Endodermal cell (in vitro differentiated cells): ENCODE data around the gene PPM1J. TPM values are rescaled to one million over a fixed set of nuclear protein-coding genes. Genes with fewer than 3 reads are reported as not detected.

ENCODE experiments used
- DNase-seq: peaks from one replicate; pipeline ENCODE4 v3.0.0-alpha.2; 2017
- H3K27ac ChIP-seq: 2 replicates; pipeline ENCODE4 v1.5.1; 2013; ENCODE audit warnings: mild to moderate bottlenecking, low read depth, low read length, moderate library complexity
- H3K27me3 ChIP-seq: 2 replicates; pipeline ENCODE4 v1.6.1; 2013; ENCODE audit warnings: mild to moderate bottlenecking, low read length, moderate library complexity; ENCODE audit not compliant: insufficient read depth, control insufficient read depth, poor library complexity, severe bottlenecking
- H3K36me3 ChIP-seq: 2 replicates; pipeline ENCODE4 v1.7.0; 2013; ENCODE audit warnings: mild to moderate bottlenecking, low read length, moderate library complexity; ENCODE audit not compliant: control insufficient read depth, insufficient read depth
- H3K4me1 ChIP-seq: one replicate; pipeline ENCODE4 v1.7.0; 2013; ENCODE audit warnings: low read length; ENCODE audit not compliant: control insufficient read depth, insufficient read depth
- H3K4me3 ChIP-seq: 2 replicates; pipeline ENCODE4 v1.5.1; 2013; ENCODE audit warnings: mild to moderate bottlenecking, low read length, moderate library complexity
- H3K9ac ChIP-seq: 2 replicates; pipeline ENCODE4 v1.6.1; 2013; ENCODE audit warnings: mild to moderate bottlenecking, low read length, moderate library complexity; ENCODE audit not compliant: poor library complexity, severe bottlenecking; ENCODE audit errors: extremely low read depth
- H3K9me3 ChIP-seq: 2 replicates; pipeline ENCODE4 v1.6.1; 2013; ENCODE audit warnings: mild to moderate bottlenecking, low read length, moderate library complexity; ENCODE audit not compliant: control insufficient read depth
- H3K27ac Mint-ChIP-seq: 2 replicates; pipeline ENCODE4 v1.8.0; 2020; ENCODE audit warnings: mixed read lengths
- H3K27me3 Mint-ChIP-seq: 2 replicates; pipeline ENCODE4 v1.8.0; 2021; ENCODE audit warnings: mild to moderate bottlenecking, mixed read lengths; ENCODE audit not compliant: insufficient read depth
- H3K36me3 Mint-ChIP-seq: 2 replicates; pipeline ENCODE4 v1.8.0; 2020; ENCODE audit warnings: low read depth, mixed read lengths
- H3K4me1 Mint-ChIP-seq: 2 replicates; pipeline ENCODE4 v1.8.0; 2020; ENCODE audit warnings: mixed read lengths
- H3K4me3 Mint-ChIP-seq: 2 replicates; pipeline ENCODE4 v1.8.0; 2020; ENCODE audit warnings: mild to moderate bottlenecking, moderate library complexity, mixed read lengths
- H3K9me3 Mint-ChIP-seq: 2 replicates; pipeline ENCODE4 v1.8.0; 2020; ENCODE audit warnings: mild to moderate bottlenecking, mixed read lengths
- CTCF ChIP-seq: fragments of 200-600 bp; sonication (generic); conservative IDR thresholded peaks from 2 replicates; pipeline ENCODE4 v1.5.0; 2021; ENCODE audit warnings: antibody characterized with exemption, mild to moderate bottlenecking
- WGBS, 2 experiments: methylation state at CpG; one replicate each; pipeline versions ENCODE4 v1.1.5 to v1.1.7; 2013; ENCODE audit warnings: missing lambda C conversion rate in 2 of 2, mixed read lengths in 1 of 2; ENCODE audit not compliant: insufficient coverage in 1 of 2, insufficient read length in 1 of 2; 5-methylcytosine and 5-hydroxymethylcytosine counted together
- total RNA-seq, 2 donors: library from RNA; stranded (reverse); fragmentation: NEBNext Ultra II Directional in 1 of 2; extraction: Animal tissue kit (Norgen Biotek cat#: 25700) in 1 of 2; gene quantifications; 2 replicates in 1 of 2; 3 replicates in 1 of 2; pipeline ENCODE4 v1.2.1, GENCODE V29; 2021

Gene PPM1J
- total RNA-seq, 2 donors from 2014 or later = 3.1 to 5.7 TPM

- Mint-ChIP-seq H3K4me3 (peak overlapping the region; percentile 93), H3K27ac (no peak overlapping the region), H3K4me1 (peaks cover 26% of the 10 kb centered on the region), H3K36me3 (peaks cover 22% of the 10 kb centered on the region), H3K9me3 (peaks cover 5% of the 10 kb centered on the region), H3K27me3 (peaks cover 14% of the 10 kb centered on the region)
- peak overlapping the region; percentile 77 for H3K4me3 ChIP-seq
- H3K36me3 ChIP-seq = peaks cover 11% of the 10 kb centered on the region
- TF ChIP-seq CTCF = no peak
- H3K9ac ChIP-seq = no peak overlapping the region
- H3K27me3 ChIP-seq = no peaks in the 10 kb centered on the region
- WGBS, 2 experiments = 98 to 100% methylated on average over 3 of the region's 3 CpGs
- no peak for DNase-seq
- H3K4me1 ChIP-seq = no peaks in the 10 kb centered on the region
- peaks cover 4% of the 10 kb centered on the region for H3K9me3 ChIP-seq
- no peak overlapping the region for H3K27ac ChIP-seq
Observed at GRCh38 chr1:112676543-112676942, 38.6 kb downstream of the PPM1J start.

- Histone ChIP-seq H3K36me3 (peaks cover 18% of the 10 kb centered on the region), H3K27ac (no peak overlapping the region), H3K27me3 (no peaks in the 10 kb centered on the region), H3K4me1 (no peaks in the 10 kb centered on the region), H3K4me3 (peak overlapping the region; percentile 77), H3K9me3 (peaks cover 2% of the 10 kb centered on the region), H3K9ac (peak overlapping the region; percentile 82)
- Mint-ChIP-seq H3K4me3 (peak overlapping the region; percentile 93), H3K9me3 (peaks cover 4% of the 10 kb centered on the region), H3K4me1 (peaks cover 28% of the 10 kb centered on the region), H3K36me3 (peaks cover 26% of the 10 kb centered on the region), H3K27me3 (peaks cover 14% of the 10 kb centered on the region), H3K27ac (peak overlapping the region; percentile 93)
- no peak for DNase-seq
- WGBS, 2 experiments = 70 to 74% methylated on average over 6 to 7 of the region's 7 CpGs
- TF ChIP-seq CTCF = no peak
Observed at GRCh38 chr1:112675728-112676381, 39.3 kb downstream of the PPM1J start.

- H3K4me3 Mint-ChIP-seq = peak overlapping the region; percentile 93
- peak; percentile 27 for TF ChIP-seq CTCF
- 0% methylated on average over 68 of the region's 68 CpGs; no CpG with 5 or more reads in 1 of the 2 experiments for WGBS, 2 experiments
- H3K27me3 Mint-ChIP-seq = peaks cover 14% of the 10 kb centered on the region
- H3K27ac Mint-ChIP-seq = peak overlapping the region; percentile 93
- Histone ChIP-seq H3K36me3 (peaks cover 25% of the 10 kb centered on the region), H3K9ac (peak overlapping the region; percentile 82), H3K4me3 (peak overlapping the region; percentile 77), H3K4me1 (no peaks in the 10 kb centered on the region), H3K27ac (no peak overlapping the region), H3K27me3 (no peaks in the 10 kb centered on the region), H3K9me3 (no peaks in the 10 kb centered on the region)
- peaks cover 3% of the 10 kb centered on the region for H3K9me3 Mint-ChIP-seq
- H3K36me3 Mint-ChIP-seq = peaks cover 30% of the 10 kb centered on the region
- peaks cover 28% of the 10 kb centered on the region for H3K4me1 Mint-ChIP-seq
- DNase-seq = peak; percentile 87
Observed at GRCh38 chr1:112674986-112675727, 40.0 kb downstream of the PPM1J start.
